GM23248 (cell line): ENCODE data around the gene GPR137B.

Source experiments
- EZH2 ChIP-seq: fragments of 200-600 bp; sonication (generic); IDR thresholded peaks from 2 replicates; pipeline ENCODE4 v1.6.1; 2018; ENCODE audit warnings: antibody characterized with exemption, mild to moderate bottlenecking; ENCODE audit not compliant: insufficient read depth, poor library complexity, severe bottlenecking
- EZH2phosphoT487 ChIP-seq: fragments of 200-600 bp; sonication (generic); IDR thresholded peaks from 2 replicates; pipeline ENCODE4 v1.6.1; 2018; ENCODE audit warnings: antibody characterized with exemption, moderate library complexity, mild to moderate bottlenecking, low read depth; ENCODE audit not compliant: insufficient read depth

GRCh38 chr1:236132420-236133046 is 9.8 kb upstream of the GPR137B start:
- TF ChIP-seq EZH2 (no peak), EZH2phosphoT487 (no peak)
